GM21360 (cell line): ENCODE data around the gene MVP.
"Not testable (repeated sequence)": the region's sequence is repeated elsewhere in the genome, so short reads cannot be mapped to it uniquely, and the experiment has no call there.

Experiments used
- ATAC-seq: cut with Tn5 transposase; IDR thresholded peaks from one replicate; pipeline ENCODE4 v1.9.1; 2021; ENCODE audit warnings: mild to moderate bottlenecking, moderate library complexity; ENCODE audit not compliant: unreplicated experiment

MVP gene

GRCh38 chr16:29820271-29820701 lies at the start of gene MVP:
MVP (plus strand) TSS chr16:29820462; CDS start chr16:29830550, 10,088 bp downstream.
- ATAC-seq: no peak

- not testable (repeated sequence) for ATAC-seq
Measured at GRCh38 chr16:29772330-29772729, 47.9 kb upstream of the MVP start.

DNA sequence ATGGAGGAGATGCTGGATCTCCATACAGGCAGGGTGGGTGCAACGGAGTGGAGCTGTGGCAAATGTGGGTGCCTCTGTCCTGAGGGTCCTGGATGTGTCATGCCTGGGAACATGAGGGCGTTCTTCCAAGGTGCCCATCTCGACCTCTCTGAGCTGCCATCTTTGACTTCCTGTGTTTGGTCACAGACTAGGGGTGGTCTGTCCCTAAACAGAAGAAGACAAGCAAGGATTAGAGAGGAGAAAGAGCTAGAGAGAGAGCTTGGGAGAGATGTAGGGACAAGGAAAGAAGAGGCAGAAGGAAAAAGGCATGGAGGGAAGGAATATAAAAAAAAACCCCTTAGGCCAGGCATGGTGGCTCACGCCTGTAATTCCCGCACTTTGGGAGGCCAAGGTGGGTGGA lies 45.5 kb upstream of the MVP start:
- no peak for ATAC-seq

- no peak for ATAC-seq
Measured at GRCh38 chr16:29775742-29776408, 44.4 kb upstream of the MVP start.

- no peak for ATAC-seq
Measured at GRCh38 chr16:29777576-29778350, 42.5 kb upstream of the MVP start, which contains the start of gene ZG16. ZG16 (plus strand) TSS chr16:29778256; CDS start chr16:29779267, 1,011 bp downstream.

DNA sequence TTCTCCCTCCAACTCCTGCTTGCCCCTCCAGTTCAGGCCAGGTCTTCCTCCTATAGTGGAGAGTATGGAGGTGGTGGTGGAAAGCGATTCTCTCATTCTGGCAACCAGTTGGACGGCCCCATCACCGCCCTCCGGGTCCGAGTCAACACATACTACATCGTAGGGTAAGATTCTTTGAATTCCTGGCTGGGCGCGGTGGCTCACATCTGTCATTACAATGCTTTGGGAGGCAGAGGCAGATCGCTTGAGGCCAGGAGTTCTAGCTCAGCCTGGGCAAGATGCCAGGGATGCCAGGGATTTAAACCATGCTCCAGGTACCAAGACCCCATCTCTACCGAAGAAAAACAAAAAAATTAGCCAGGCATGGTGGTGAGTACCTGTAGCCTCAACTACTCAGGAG lies 40.8 kb upstream of the MVP start:
- ATAC-seq: no peak

- ATAC-seq: not testable (repeated sequence)
Measured at GRCh38 chr16:29783094-29783953, 36.9 kb upstream of the MVP start.

DNA sequence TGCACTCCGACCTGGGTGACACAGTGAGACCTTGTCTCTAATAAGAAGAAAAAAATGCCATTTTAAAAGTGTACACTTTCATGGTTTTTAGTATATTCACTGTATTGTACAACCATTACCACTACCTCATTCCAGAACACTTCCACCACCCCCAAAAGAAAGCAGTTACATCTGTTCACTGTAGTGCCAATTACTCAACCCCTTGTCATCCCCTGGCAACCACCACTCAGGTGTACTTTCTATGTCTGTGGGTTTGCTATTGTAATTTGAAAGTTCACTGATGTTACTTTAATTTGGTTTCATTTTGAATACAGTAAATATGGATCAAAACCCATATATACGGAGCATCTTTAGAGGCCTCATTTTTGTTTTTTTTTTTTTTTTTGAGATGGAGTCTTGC lies 36.1 kb upstream of the MVP start:
- ATAC-seq: no peak

- no peak for ATAC-seq
Measured at GRCh38 chr16:29784901-29785500, 35.3 kb upstream of the MVP start.

GRCh38 chr16:29787155-29787554 lies 33.1 kb upstream of the MVP start:
- ATAC-seq: not testable (repeated sequence)

GRCh38 chr16:29789775-29790182 lies 30.5 kb upstream of the MVP start:
- ATAC-seq: no peak

- ATAC-seq: peak; percentile 93
Measured at GRCh38 chr16:29790183-29790948, 29.9 kb upstream of the MVP start, which contains the start of gene KIF22. KIF22 (plus strand) TSS chr16:29790751; CDS start chr16:29790760, 9 bp downstream.

- ATAC-seq: peak; percentile 3
Measured at GRCh38 chr16:29790949-29791844, 29.1 kb upstream of the MVP start.

- ATAC-seq: no peak
Measured at GRCh38 chr16:29791845-29792807, 28.1 kb upstream of the MVP start.

GRCh38 chr16:29793153-29793552 lies 27.1 kb upstream of the MVP start:
- not testable (repeated sequence) for ATAC-seq

- no peak for ATAC-seq
Measured at GRCh38 chr16:29794231-29794710, 26.0 kb upstream of the MVP start.

GRCh38 chr16:29802416-29802935 lies 17.8 kb upstream of the MVP start:
- ATAC-seq: no peak
